GM23338 (cell line): ENCODE results near the gene KDM5C. TPM values are rescaled to one million over a fixed set of nuclear protein-coding genes. Genes with fewer than 3 reads are reported as not detected.
A peak's percentile ranks its signal among the peaks of the same experiment; 100 is the strongest.

ENCODE experiments used
- ATAC-seq: fragments of 200-7000 bp; cut with Tn5 transposase; 3 replicates; pipeline ENCODE4 v1.9.1; 2020
- DNase-seq: peaks from one replicate; pipeline ENCODE4 v3.0.0-alpha.2; 2015; ENCODE audit warnings: low spot score
- H2AFZ ChIP-seq: fragments of 200-600 bp; sonication (generic); 2 replicates; pipeline ENCODE4 v1.8.0; 2016; ENCODE audit warnings: antibody characterized with exemption, mild to moderate bottlenecking, moderate library complexity
- H3F3A ChIP-seq: fragments of 200-600 bp; sonication (generic); replicated peaks from 2 replicates; pipeline ENCODE4 v1.8.0; 2017; ENCODE audit warnings: antibody characterized with exemption, mixed run types, low read depth
- H3K27ac ChIP-seq: fragments of 200-600 bp; sonication (generic); 2 replicates; pipeline ENCODE4 v1.6.1; 2016; ENCODE audit warnings: low read depth
- H3K27me3 ChIP-seq: fragments of 200-600 bp; sonication (generic); 2 replicates; pipeline ENCODE4 v1.8.0; 2016; ENCODE audit warnings: mild to moderate bottlenecking, mixed run types, moderate library complexity; ENCODE audit not compliant: insufficient read depth
- H3K36me3 ChIP-seq: fragments of 200-600 bp; sonication (generic); 2 replicates; pipeline ENCODE4 v1.8.0; 2016; ENCODE audit warnings: mild to moderate bottlenecking; ENCODE audit not compliant: insufficient read depth
- H3K4me1 ChIP-seq: fragments of 200-600 bp; sonication (generic); 2 replicates; pipeline ENCODE4 v1.8.0; 2016; ENCODE audit warnings: mild to moderate bottlenecking, moderate library complexity; ENCODE audit not compliant: insufficient read depth
- H3K4me2 ChIP-seq: fragments of 200-600 bp; sonication (generic); 2 replicates; pipeline ENCODE4 v1.7.1; 2017; ENCODE audit warnings: mixed run types
- H3K4me3 ChIP-seq: fragments of 200-600 bp; sonication (generic); 2 replicates; pipeline ENCODE4 v1.6.1; 2016; ENCODE audit warnings: mixed run types
- H3K79me2 ChIP-seq: fragments of 200-600 bp; sonication (generic); replicated peaks from 2 replicates; pipeline ENCODE4 v1.8.0; 2017; ENCODE audit warnings: mild to moderate bottlenecking; ENCODE audit not compliant: insufficient read depth
- H3K9me2 ChIP-seq: fragments of 200-600 bp; sonication (generic); 2 replicates; pipeline ENCODE4 v1.8.0; 2017; ENCODE audit not compliant: insufficient read depth
- H4K20me1 ChIP-seq: fragments of 200-600 bp; sonication (generic); replicated peaks from 2 replicates; pipeline ENCODE4 v1.8.0; 2017; ENCODE audit warnings: mild to moderate bottlenecking; ENCODE audit not compliant: insufficient read depth
- H3K27ac Mint-ChIP-seq: 2 replicates; pipeline ENCODE4 v1.8.0; 2020; ENCODE audit warnings: inconsistent platforms, mild to moderate bottlenecking, moderate library complexity, mixed read lengths
- H3K27me3 Mint-ChIP-seq: 3 replicates; pipeline ENCODE4 v1.8.0; 2022; ENCODE audit warnings: low read depth, mild to moderate bottlenecking, moderate library complexity, mixed read lengths, inconsistent platforms; ENCODE audit not compliant: insufficient read depth, poor library complexity
- H3K36me3 Mint-ChIP-seq: 3 replicates; pipeline ENCODE4 v1.8.0; 2021; ENCODE audit warnings: low read depth, mild to moderate bottlenecking, inconsistent platforms, moderate library complexity, mixed read lengths
- H3K4me1 Mint-ChIP-seq: 3 replicates; pipeline ENCODE4 v1.8.0; 2020; ENCODE audit warnings: mild to moderate bottlenecking, inconsistent platforms, mixed read lengths
- H3K4me3 Mint-ChIP-seq: 3 replicates; pipeline ENCODE4 v1.8.0; 2021; ENCODE audit warnings: moderate library complexity, mild to moderate bottlenecking, inconsistent platforms, mixed read lengths
- H3K9me3 Mint-ChIP-seq: 3 replicates; pipeline ENCODE4 v1.8.0; 2020; ENCODE audit warnings: moderate library complexity, mild to moderate bottlenecking, inconsistent platforms, mixed read lengths
- EZH2 ChIP-seq: fragments of 200-600 bp; sonication (generic); IDR thresholded peaks from one replicate; pipeline ENCODE4 v1.8.0; 2017; ENCODE audit warnings: antibody characterized with exemption, mild to moderate bottlenecking, low read depth; ENCODE audit not compliant: unreplicated experiment
- NANOG ChIP-seq: IDR thresholded peaks from 2 replicates; pipeline ENCODE4 v1.6.1; 2016; ENCODE audit warnings: antibody characterized with exemption, borderline replicate concordance
- REST ChIP-seq: IDR thresholded peaks from one replicate; pipeline ENCODE4 v1.6.1; 2018; ENCODE audit warnings: antibody characterized with exemption; ENCODE audit not compliant: unreplicated experiment
- STAT1 ChIP-seq: IDR thresholded peaks from one replicate; pipeline ENCODE4 v1.6.1; 2016; ENCODE audit warnings: antibody characterized with exemption; ENCODE audit not compliant: unreplicated experiment
- ZNF462 ChIP-seq: fragments of 250-450 bp; sonication (Bioruptor Pico); IDR thresholded peaks from 2 replicates; pipeline ENCODE4 v1.5.0; 2020; ENCODE audit warnings: mild to moderate bottlenecking, moderate library complexity
- polyA plus RNA-seq: library from polyadenylated mRNA; unstranded; fragments of >200 nt; fragmentation: Nextera tagmentation; extraction: Ambion mirVana; gene quantifications from 2 replicates; pipeline ENCODE4 v1.2.1, GENCODE V29; 2016
- total RNA-seq: library from RNA; depleted of rRNA; stranded (reverse); fragments of >200 nt; shearing (Covaris generic); gene quantifications from 2 replicates; pipeline ENCODE4 v1.2.3, GENCODE V29; 2014

The KDM5C gene
- total and polyA plus RNA-seq, 2 experiments from 2014 or later: 20.3 to 173 TPM

- TF ChIP-seq ZNF462 (CRISPR knock-in tag) (no peak), STAT1 (no peak), NANOG (no peak), EZH2 (no peak)
These were observed 800 bp downstream of the KDM5C start (continued) for GRCh38 chrX:53223955-53224859.

- peaks cover 38% of the 10 kb centered on the region for H3K79me2 ChIP-seq
- H3K27me3 ChIP-seq: no peaks in the 10 kb centered on the region
- peaks cover 18% of the 10 kb centered on the region; the same call in 2 of the 3 replicates for H3K36me3 Mint-ChIP-seq
- H3K27ac ChIP-seq: no peak overlapping the region
- no peaks in the 10 kb centered on the region; the same call in 2 of the 3 replicates for H3K9me3 Mint-ChIP-seq
- peaks cover 8% of the 10 kb centered on the region; the same call in 1 of the 2 replicates for H3K4me1 ChIP-seq
- peak overlapping the region; percentile 87 for H3K4me3 ChIP-seq
- peaks cover 23% of the 10 kb centered on the region for H3K4me1 Mint-ChIP-seq
- H3K36me3 ChIP-seq: no peaks in the 10 kb centered on the region
- H3K27ac Mint-ChIP-seq: no peak overlapping the region; the same call in 1 of the 2 replicates
- peak overlapping the region; percentile 80 for H3K4me2 ChIP-seq
- DNase-seq (no peak), ATAC-seq (no peak)
- H2AFZ ChIP-seq: no peak overlapping the region
- H3F3A ChIP-seq: no peaks in the 10 kb centered on the region
- H4K20me1 ChIP-seq: peaks cover 8% of the 10 kb centered on the region
- H3K27me3 Mint-ChIP-seq: peaks cover 5% of the 10 kb centered on the region
- H3K4me3 Mint-ChIP-seq: peak overlapping the region; percentile 89
- no peaks in the 10 kb centered on the region for H3K9me2 ChIP-seq
- no peak for TF ChIP-seq REST
These were observed 1.8 kb downstream of the KDM5C start for GRCh38 chrX:53223068-53223693.
